Muscle layer of colon (tissue), 2 donors: ENCODE measurements around the gene HNRNPH1.

ENCODE experiments used
- H3K27ac ChIP-seq: one replicate; pipeline ENCODE4 v1.7.0; 2013; ENCODE audit warnings: low read depth, mild to moderate bottlenecking, low read length, moderate library complexity
- H3K27me3 ChIP-seq, 2 donors: one replicate each; pipeline ENCODE4 v1.7.0; 2013; ENCODE audit warnings: low read length in 2 of 2, mild to moderate bottlenecking in 2 of 2; ENCODE audit not compliant: insufficient read depth in 2 of 2, control insufficient read depth in 1 of 2
- H3K36me3 ChIP-seq: one replicate; pipeline ENCODE4 v1.7.0; 2013; ENCODE audit warnings: mild to moderate bottlenecking, low read length; ENCODE audit not compliant: insufficient read depth
- H3K4me1 ChIP-seq: one replicate; pipeline ENCODE4 v1.7.0; 2013; ENCODE audit warnings: mild to moderate bottlenecking, low read length; ENCODE audit not compliant: insufficient read depth
- H3K4me3 ChIP-seq, 2 donors: one replicate each; pipeline ENCODE4 v1.7.0; 2013; ENCODE audit warnings: low read length in 2 of 2, low read depth in 1 of 2, mild to moderate bottlenecking in 1 of 2, moderate library complexity in 1 of 2
- H3K9ac ChIP-seq: one replicate; pipeline ENCODE4 v1.7.0; 2013; ENCODE audit warnings: low read length
- H3K9me3 ChIP-seq: one replicate; pipeline ENCODE4 v1.7.0; 2013; ENCODE audit warnings: mild to moderate bottlenecking, low read length
- donor health status: abdominal sarcoma.
- donor health status: Adenocarcinoma of cecum.

Gene HNRNPH1

GRCh38 chr5:179620293-179620692 is 3.2 kb downstream of the HNRNPH1 start:
- Histone ChIP-seq H3K4me3 (peak overlapping the region in 1 of 2 donors; percentile 48), H3K9ac (peak overlapping the region; percentile 27), H3K9me3 (no peaks in the 10 kb centered on the region), H3K27ac (peak overlapping the region; percentile 26), H3K36me3 (peaks cover 61% of the 10 kb centered on the region), H3K27me3 (no peaks in the 10 kb centered on the region), H3K4me1 (peaks cover 56% of the 10 kb centered on the region)

GRCh38 chr5:179619776-179620175 is 3.7 kb downstream of the HNRNPH1 start:
- H3K27ac ChIP-seq = peak overlapping the region; percentile 26

GRCh38 chr5:179618923-179619554 is 4.4 kb downstream of the HNRNPH1 start:
- peaks cover 73% of the 10 kb centered on the region for H3K36me3 ChIP-seq
- no peak overlapping the region for H3K27ac ChIP-seq
- H3K4me1 ChIP-seq = peaks cover 49% of the 10 kb centered on the region

More at GRCh38 chr5:179619776-179620175, 3.7 kb downstream of the HNRNPH1 start:
- H3K27me3 ChIP-seq = no peaks in the 10 kb centered on the region
- H3K36me3 ChIP-seq = peaks cover 66% of the 10 kb centered on the region
- H3K4me3 ChIP-seq = no peak overlapping the region
- peaks cover 55% of the 10 kb centered on the region for H3K4me1 ChIP-seq
- peak overlapping the region; percentile 24 for H3K9ac ChIP-seq
- H3K9me3 ChIP-seq = no peaks in the 10 kb centered on the region

GRCh38 chr5:179617930-179618329 is 5.5 kb downstream of the HNRNPH1 start:
- Histone ChIP-seq H3K9me3 (no peaks in the 10 kb centered on the region), H3K27ac (no peak overlapping the region), H3K27me3 (no peaks in the 10 kb centered on the region), H3K9ac (no peak overlapping the region), H3K4me3 (no peak overlapping the region), H3K36me3 (peaks cover 84% of the 10 kb centered on the region), H3K4me1 (peaks cover 49% of the 10 kb centered on the region)

More at GRCh38 chr5:179618923-179619554, 4.4 kb downstream of the HNRNPH1 start:
- Histone ChIP-seq H3K27me3 (no peaks in the 10 kb centered on the region), H3K9me3 (no peaks in the 10 kb centered on the region), H3K9ac (no peak overlapping the region), H3K4me3 (peak overlapping the region; percentile 20 to 23)

GRCh38 chr5:179616002-179616594 is 7.4 kb downstream of the HNRNPH1 start:
- Histone ChIP-seq H3K4me3 (no peak overlapping the region), H3K36me3 (peaks cover 89% of the 10 kb centered on the region), H3K9ac (no peak overlapping the region), H3K27ac (no peak overlapping the region), H3K4me1 (peaks cover 53% of the 10 kb centered on the region), H3K27me3 (no peaks in the 10 kb centered on the region), H3K9me3 (no peaks in the 10 kb centered on the region)

- Histone ChIP-seq H3K4me3 (no peak overlapping the region), H3K27ac (no peak overlapping the region), H3K36me3 (peaks cover 89% of the 10 kb centered on the region), H3K9ac (no peak overlapping the region), H3K4me1 (peaks cover 53% of the 10 kb centered on the region), H3K9me3 (no peaks in the 10 kb centered on the region), H3K27me3 (no peaks in the 10 kb centered on the region)
Observed at GRCh38 chr5:179615203-179615602, 8.3 kb downstream of the HNRNPH1 start.

- H3K27ac ChIP-seq = no peak overlapping the region
- H3K27me3 ChIP-seq = no peaks in the 10 kb centered on the region
- H3K36me3 ChIP-seq = peaks cover 93% of the 10 kb centered on the region
- H3K9ac ChIP-seq = no peak overlapping the region
- H3K4me3 ChIP-seq = no peak overlapping the region
- H3K4me1 ChIP-seq = peaks cover 49% of the 10 kb centered on the region
- H3K9me3 ChIP-seq = no peaks in the 10 kb centered on the region
Observed at GRCh38 chr5:179614745-179615144, 8.7 kb downstream of the HNRNPH1 start.

- H3K4me1 ChIP-seq = peaks cover 37% of the 10 kb centered on the region
- no peak overlapping the region for H3K27ac ChIP-seq
- no peaks in the 10 kb centered on the region for H3K27me3 ChIP-seq
- H3K9ac ChIP-seq = no peak overlapping the region
- H3K4me3 ChIP-seq = no peak overlapping the region
- peaks cover 95% of the 10 kb centered on the region for H3K36me3 ChIP-seq
- H3K9me3 ChIP-seq = no peaks in the 10 kb centered on the region
Observed at GRCh38 chr5:179613460-179614071, 9.9 kb downstream of the HNRNPH1 start.

- Histone ChIP-seq H3K27ac (no peak overlapping the region), H3K4me1 (peaks cover 38% of the 10 kb centered on the region)
Observed at GRCh38 chr5:179612577-179613459, 10.7 kb downstream of the HNRNPH1 start.

GRCh38 chr5:179610903-179611265 is 12.6 kb downstream of the HNRNPH1 start:
- Histone ChIP-seq H3K9ac (no peak overlapping the region), H3K27me3 (no peaks in the 10 kb centered on the region), H3K27ac (no peak overlapping the region), H3K4me3 (no peak overlapping the region), H3K9me3 (no peaks in the 10 kb centered on the region), H3K4me1 (peaks cover 46% of the 10 kb centered on the region), H3K36me3 (peaks cover 94% of the 10 kb centered on the region)

More at GRCh38 chr5:179612577-179613459, 10.7 kb downstream of the HNRNPH1 start:
- Histone ChIP-seq H3K9me3 (no peaks in the 10 kb centered on the region), H3K27me3 (no peaks in the 10 kb centered on the region), H3K4me3 (no peak overlapping the region), H3K36me3 (peaks cover 95% of the 10 kb centered on the region), H3K9ac (no peak overlapping the region)
